ENCODE data around the gene PPP1R9A.

PPP1R9A gene

DNA sequence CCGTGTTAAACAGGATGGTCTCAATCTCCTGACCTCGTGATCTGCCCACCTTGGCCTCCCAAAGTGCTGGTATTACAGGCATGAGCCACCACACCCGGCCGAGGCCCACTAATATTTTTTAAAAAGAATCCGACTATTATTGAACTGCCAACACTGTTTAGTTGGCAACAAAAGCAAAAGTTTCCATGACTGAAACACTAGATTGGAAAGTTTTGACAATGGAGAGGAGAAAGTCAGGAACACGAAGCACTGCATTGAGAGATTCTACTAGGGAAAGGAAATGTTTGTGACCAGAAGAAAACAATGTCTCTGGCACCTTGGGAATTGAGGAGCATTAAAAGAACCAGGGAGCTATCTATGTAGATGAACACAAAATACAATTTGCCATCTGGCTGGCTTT is 13.7 kb upstream of the PPP1R9A start:
- Histone ChIP-seq H3K4me3 (ENCODE audit: low read length) (no peak overlapping the region), H3K27ac (ENCODE audit: low read length) (no peak overlapping the region), H3K9me3 (ENCODE audit: control insufficient read depth, low read depth, low read length) (no peaks in the 10 kb centered on the region), H3K9ac (ENCODE audit: low read length) (no peak overlapping the region), H3K36me3 (ENCODE audit: control insufficient read depth, low read depth, low read length) (no peaks in the 10 kb centered on the region), H3K27me3 (ENCODE audit: control insufficient read depth, insufficient read depth, low read length) (no peaks in the 10 kb centered on the region), H3K4me1 (ENCODE audit: control insufficient read depth, low read depth, low read length) (no peaks in the 10 kb centered on the region)

DNA sequence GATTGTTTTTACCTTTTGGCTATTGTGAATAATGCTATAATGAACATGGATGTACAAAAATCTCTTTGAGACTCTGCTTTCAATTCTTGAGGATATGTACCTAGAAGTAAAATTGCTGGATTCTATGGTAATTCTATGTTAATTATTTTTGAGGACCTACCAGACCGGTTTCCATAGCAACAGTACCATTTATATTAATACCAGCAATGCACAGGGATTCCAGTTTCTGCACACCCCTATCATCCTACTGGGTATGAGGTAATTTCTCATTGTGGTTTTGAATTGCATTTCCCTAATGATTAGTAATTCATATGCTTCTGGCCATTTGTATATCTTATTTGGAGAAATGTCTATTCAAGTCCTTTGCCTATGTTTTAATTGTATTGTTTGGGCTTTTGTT is 9.9 kb upstream of the PPP1R9A start:
- H3K4me1 ChIP-seq (ENCODE audit: control insufficient read depth, low read depth, low read length): no peaks in the 10 kb centered on the region
- H3K9ac ChIP-seq (ENCODE audit: low read length): no peak overlapping the region
- no peaks in the 10 kb centered on the region for H3K9me3 ChIP-seq (ENCODE audit: control insufficient read depth, low read depth, low read length)

DNA sequence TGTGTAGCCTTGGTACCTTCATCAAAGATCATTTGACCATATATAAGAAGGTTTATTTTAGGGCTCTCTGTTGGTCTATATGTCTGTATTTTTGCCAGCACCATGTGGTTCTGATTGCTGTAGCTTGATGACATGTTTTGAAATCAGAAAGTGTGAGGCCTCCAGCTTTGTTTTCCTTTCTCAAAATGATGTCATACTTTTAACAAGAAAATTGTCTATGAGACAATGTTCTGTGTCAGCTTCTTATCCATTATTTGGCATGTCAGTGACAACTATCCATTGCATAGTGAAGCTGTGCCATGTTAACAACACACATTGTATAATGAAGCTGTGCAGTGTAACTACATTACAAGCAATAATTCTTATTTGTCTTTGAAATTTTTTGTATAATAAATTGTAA is 9.1 kb upstream of the PPP1R9A start:
- Histone ChIP-seq H3K4me3 (ENCODE audit: low read length) (no peak overlapping the region), H3K4me1 (ENCODE audit: control insufficient read depth, low read depth, low read length) (no peaks in the 10 kb centered on the region), H3K36me3 (ENCODE audit: control insufficient read depth, low read depth, low read length) (no peaks in the 10 kb centered on the region), H3K27ac (ENCODE audit: low read length) (no peak overlapping the region), H3K9ac (ENCODE audit: low read length) (no peak overlapping the region), H3K27me3 (ENCODE audit: control insufficient read depth, insufficient read depth, low read length) (no peaks in the 10 kb centered on the region), H3K9me3 (ENCODE audit: control insufficient read depth, low read depth, low read length) (no peaks in the 10 kb centered on the region)

More for the DNA sequence above, 9.9 kb upstream of the PPP1R9A start:
- Histone ChIP-seq H3K4me3 (ENCODE audit: low read length) (no peak overlapping the region), H3K27me3 (ENCODE audit: control insufficient read depth, insufficient read depth, low read length) (no peaks in the 10 kb centered on the region), H3K27ac (ENCODE audit: low read length) (no peak overlapping the region), H3K36me3 (ENCODE audit: control insufficient read depth, low read depth, low read length) (no peaks in the 10 kb centered on the region)

DNA sequence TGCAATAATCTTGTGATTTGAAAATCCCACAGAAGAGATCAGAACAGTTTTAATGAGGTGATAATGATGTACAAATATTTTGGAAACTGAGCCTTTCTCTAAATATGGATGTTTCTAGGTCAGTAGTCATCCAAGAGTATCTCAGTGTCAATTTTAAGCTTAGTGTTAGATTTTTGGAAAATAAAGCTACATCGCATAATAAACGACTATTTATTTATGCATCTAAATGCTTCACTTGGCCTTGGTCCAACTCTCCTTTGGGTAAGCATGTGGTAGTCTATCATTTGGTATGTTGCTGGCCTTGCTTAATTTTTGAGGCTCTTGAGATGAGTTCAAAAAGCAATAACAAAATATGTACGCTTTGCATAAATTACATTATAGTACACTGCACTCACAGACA is 5.4 kb upstream of the PPP1R9A start:
- H3K27me3 ChIP-seq (ENCODE audit: control insufficient read depth, insufficient read depth, low read length): no peaks in the 10 kb centered on the region
- peaks cover 6% of the 10 kb centered on the region for H3K4me1 ChIP-seq (ENCODE audit: control insufficient read depth, low read depth, low read length)
- H3K9me3 ChIP-seq (ENCODE audit: control insufficient read depth, low read depth, low read length): no peaks in the 10 kb centered on the region
- no peaks in the 10 kb centered on the region for H3K36me3 ChIP-seq (ENCODE audit: control insufficient read depth, low read depth, low read length)
- no peak overlapping the region for H3K27ac ChIP-seq (ENCODE audit: low read length)
- H3K4me3 ChIP-seq (ENCODE audit: low read length): no peak overlapping the region
- H3K9ac ChIP-seq (ENCODE audit: low read length): no peak overlapping the region

DNA sequence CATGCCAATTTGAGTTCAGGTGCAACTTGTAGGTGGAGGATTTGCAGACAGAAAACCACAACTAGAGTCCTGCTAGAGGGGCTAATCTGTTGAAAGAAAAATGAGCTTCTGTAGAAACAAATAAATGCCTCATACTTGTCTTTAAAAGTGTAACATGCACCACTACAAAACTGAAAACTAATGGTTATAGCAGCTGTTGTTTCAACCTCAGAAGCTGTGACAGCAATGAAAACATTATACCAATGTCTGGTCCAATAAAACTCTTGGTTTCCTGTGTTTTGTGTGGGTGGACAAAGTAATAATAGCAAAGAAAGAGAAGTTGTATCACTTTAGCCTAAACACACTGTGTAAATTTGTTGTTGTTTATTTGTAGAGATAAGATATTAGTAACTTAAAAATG is 3.4 kb upstream of the PPP1R9A start:
- Histone ChIP-seq H3K9me3 (ENCODE audit: control insufficient read depth, low read depth, low read length) (no peaks in the 10 kb centered on the region), H3K4me1 (ENCODE audit: control insufficient read depth, low read depth, low read length) (peaks cover 10% of the 10 kb centered on the region), H3K9ac (ENCODE audit: low read length) (no peak overlapping the region), H3K4me3 (ENCODE audit: low read length) (no peak overlapping the region), H3K36me3 (ENCODE audit: control insufficient read depth, low read depth, low read length) (no peaks in the 10 kb centered on the region), H3K27ac (ENCODE audit: low read length) (no peak overlapping the region), H3K27me3 (ENCODE audit: control insufficient read depth, insufficient read depth, low read length) (no peaks in the 10 kb centered on the region)

DNA sequence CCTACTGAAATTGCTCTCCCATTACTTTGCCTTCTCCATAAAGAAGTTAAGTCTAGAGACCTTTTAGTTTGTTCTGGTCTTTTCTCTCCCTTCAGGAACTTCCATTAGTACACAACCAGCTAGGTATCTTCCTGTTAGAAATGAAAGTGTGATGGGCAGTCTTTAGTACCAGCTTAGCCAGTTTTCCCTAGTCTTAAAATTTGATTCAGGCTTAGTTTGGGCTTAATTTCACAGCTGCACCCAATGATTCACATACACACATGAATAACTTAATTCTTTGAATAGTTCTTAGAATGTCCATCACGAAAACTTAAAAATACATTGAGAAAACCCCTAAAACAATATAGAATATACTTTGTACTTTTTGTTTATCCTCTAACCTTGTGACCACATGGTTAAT is 2.4 kb upstream of the PPP1R9A start:
- no peak overlapping the region for H3K9ac ChIP-seq (ENCODE audit: low read length)
- no peak overlapping the region for H3K27ac ChIP-seq (ENCODE audit: low read length)
- peaks cover 20% of the 10 kb centered on the region for H3K4me1 ChIP-seq (ENCODE audit: control insufficient read depth, low read depth, low read length)
- no peaks in the 10 kb centered on the region for H3K36me3 ChIP-seq (ENCODE audit: control insufficient read depth, low read depth, low read length)
- no peaks in the 10 kb centered on the region for H3K9me3 ChIP-seq (ENCODE audit: control insufficient read depth, low read depth, low read length)
- H3K27me3 ChIP-seq (ENCODE audit: control insufficient read depth, insufficient read depth, low read length): no peaks in the 10 kb centered on the region
- H3K4me3 ChIP-seq (ENCODE audit: low read length): no peak overlapping the region

DNA sequence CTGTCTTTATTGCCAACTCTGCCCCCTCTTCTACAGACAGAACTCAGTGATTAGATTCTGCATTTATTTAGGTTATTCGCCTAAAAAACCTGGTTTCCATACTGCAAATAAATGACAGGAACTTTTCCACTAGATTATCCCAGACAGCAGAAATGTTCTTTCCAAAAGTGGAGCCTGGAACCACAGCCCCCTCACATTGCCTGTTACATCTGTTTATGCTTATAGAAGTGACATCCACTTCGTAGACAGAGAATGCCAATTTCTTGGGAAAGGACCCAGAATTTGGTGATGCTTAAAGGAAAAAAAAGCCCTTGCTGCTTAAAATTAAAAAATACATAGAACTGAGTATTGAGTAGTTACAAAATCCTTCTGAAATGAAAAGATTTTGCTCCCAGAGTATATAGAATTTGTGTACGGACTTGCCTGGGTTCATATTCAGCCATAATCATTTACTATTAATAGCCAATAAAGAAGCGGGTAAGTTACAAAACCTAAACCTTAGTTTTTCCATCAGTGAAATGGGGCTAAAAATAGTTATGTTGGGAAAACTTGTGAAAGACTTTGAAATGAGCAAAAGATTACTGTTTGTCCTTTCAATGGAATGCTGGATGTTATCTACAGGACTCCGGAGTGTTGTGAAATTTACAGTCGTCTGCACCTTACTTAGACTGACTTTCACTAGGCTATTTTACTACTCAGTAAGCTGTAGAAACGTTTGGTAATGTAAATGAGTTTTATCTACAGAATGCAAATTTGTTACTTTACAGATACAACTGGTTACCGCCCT is 1.1 kb upstream of the PPP1R9A start:
- H3K9me3 ChIP-seq (ENCODE audit: control insufficient read depth, low read depth, low read length): no peaks in the 10 kb centered on the region
- no peak overlapping the region for H3K4me3 ChIP-seq (ENCODE audit: low read length)
- H3K9ac ChIP-seq (ENCODE audit: low read length): no peak overlapping the region
- no peak overlapping the region for H3K27ac ChIP-seq (ENCODE audit: low read length)
- peaks cover 24% of the 10 kb centered on the region for H3K4me1 ChIP-seq (ENCODE audit: control insufficient read depth, low read depth, low read length)
- no peaks in the 10 kb centered on the region for H3K27me3 ChIP-seq (ENCODE audit: control insufficient read depth, insufficient read depth, low read length)
- H3K36me3 ChIP-seq (ENCODE audit: control insufficient read depth, low read depth, low read length): no peaks in the 10 kb centered on the region

DNA sequence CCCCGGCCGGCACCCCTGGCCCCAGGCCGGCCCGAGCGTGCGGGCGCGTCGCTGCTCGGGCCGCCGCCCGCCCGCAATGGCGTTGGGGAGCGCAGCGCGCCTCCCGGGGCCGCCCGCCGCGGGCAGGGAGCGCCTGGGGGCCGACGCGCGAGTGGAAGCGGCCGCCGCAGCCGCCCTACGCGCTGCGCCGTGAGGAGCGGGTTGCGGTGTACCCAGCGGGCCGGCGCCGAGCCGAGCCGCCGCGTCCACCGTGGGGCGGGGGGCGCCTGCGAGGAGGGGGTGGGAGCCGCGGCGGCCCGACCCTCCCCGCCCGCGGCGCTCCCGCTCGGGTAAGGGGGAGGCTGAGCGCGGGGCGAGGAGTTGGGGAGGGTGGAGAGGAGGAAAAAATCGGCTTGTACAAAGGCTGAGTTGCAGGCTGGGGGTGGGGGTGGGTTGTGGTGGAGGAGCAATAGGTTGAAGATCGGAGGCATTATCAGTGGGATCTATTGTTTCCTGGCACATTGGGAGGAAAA is 473 bp downstream of the PPP1R9A start:
- Histone ChIP-seq H3K27me3 (ENCODE audit: control insufficient read depth, insufficient read depth, low read length) (no peaks in the 10 kb centered on the region), H3K4me1 (ENCODE audit: control insufficient read depth, low read depth, low read length) (peaks cover 35% of the 10 kb centered on the region), H3K4me3 (ENCODE audit: low read length) (peak overlapping the region; percentile 80), H3K9ac (ENCODE audit: low read length) (peak overlapping the region; percentile 90), H3K9me3 (ENCODE audit: control insufficient read depth, low read depth, low read length) (no peaks in the 10 kb centered on the region), H3K27ac (ENCODE audit: low read length) (peak overlapping the region; percentile 50), H3K36me3 (ENCODE audit: control insufficient read depth, low read depth, low read length) (no peaks in the 10 kb centered on the region)

DNA sequence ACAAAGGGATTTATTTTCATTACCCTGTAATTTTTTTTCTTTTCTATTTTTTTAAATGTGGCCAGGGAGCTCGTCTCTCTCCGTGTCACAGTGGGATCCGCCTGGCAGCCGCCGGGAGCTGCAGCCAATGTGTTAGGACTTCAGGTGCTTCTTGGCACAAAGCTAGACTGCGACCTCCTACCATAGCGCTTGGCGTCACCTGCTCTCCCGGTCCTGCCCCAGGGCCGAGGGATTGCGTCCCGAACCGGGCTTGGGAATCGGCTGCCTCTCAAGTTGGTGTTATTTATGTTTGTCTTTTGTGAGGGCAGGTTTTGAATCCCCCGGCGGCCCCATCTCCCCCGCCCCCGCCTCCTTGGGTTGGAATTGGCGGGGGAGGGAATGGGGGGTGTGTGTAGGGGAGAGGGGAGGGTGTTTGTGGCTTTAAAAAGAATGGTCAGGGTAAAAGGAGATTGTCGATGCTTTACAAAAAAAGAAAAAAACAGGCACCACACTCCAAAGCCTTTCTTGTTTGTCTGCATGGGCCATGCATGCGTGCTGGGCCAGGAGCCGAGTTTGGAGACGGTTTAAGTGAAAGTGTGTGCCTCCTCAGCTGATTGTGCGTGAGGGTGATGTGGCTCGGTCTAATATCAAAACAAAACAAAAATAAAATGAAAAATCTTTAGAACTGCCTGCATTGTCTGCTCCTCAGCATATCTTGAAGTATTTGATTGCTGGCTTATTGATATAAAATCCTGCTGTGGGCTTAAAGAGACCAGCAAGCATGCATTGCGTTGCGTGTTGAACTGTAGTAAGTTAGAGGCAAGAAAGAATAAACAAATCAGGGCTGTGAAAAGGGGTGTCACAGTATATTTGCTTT is 1.2 kb downstream of the PPP1R9A start:
- peak overlapping the region; percentile 50 for H3K27ac ChIP-seq (ENCODE audit: low read length)
- peak overlapping the region; percentile 90 for H3K9ac ChIP-seq (ENCODE audit: low read length)
- H3K9me3 ChIP-seq (ENCODE audit: control insufficient read depth, low read depth, low read length): no peaks in the 10 kb centered on the region
- H3K27me3 ChIP-seq (ENCODE audit: control insufficient read depth, insufficient read depth, low read length): no peaks in the 10 kb centered on the region
- no peaks in the 10 kb centered on the region for H3K36me3 ChIP-seq (ENCODE audit: control insufficient read depth, low read depth, low read length)
- H3K4me3 ChIP-seq (ENCODE audit: low read length): peak overlapping the region; percentile 80
- peaks cover 42% of the 10 kb centered on the region for H3K4me1 ChIP-seq (ENCODE audit: control insufficient read depth, low read depth, low read length)

DNA sequence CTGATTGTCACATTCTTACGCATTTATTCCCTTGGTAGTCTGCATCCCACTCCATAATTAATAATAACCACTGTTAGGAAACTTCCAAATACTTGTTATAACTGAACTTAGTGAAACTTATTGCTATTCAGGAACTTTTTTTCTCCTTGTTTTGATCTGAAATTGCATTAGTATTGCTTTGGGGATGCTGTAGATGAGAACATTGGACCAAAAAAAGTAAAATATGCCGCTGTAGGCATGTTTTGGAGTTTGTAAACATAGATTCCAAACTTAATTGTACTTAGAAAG is 1.7 kb downstream of the PPP1R9A start:
- H3K27me3 ChIP-seq (ENCODE audit: control insufficient read depth, insufficient read depth, low read length): no peaks in the 10 kb centered on the region

DNA sequence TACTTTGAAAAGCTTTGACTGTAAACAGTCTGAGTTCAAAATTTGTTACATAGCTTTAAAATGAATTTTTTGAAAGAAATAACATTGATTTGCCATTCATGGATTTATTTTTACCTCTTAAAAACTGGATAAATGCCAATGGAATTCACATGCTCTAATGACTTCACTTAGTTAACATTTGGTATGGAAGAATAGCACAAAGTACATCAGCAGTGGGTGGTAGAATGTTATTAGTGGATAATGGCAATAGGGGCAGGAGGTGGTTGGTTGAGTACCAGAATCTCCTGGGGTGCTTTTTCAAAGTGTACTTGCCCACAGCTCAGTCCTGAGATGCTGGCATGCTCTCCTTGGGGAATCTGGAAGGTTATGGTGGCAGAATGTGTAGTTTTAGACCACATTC is 4.7 kb downstream of the PPP1R9A start:
- Histone ChIP-seq H3K27me3 (ENCODE audit: control insufficient read depth, insufficient read depth, low read length) (no peaks in the 10 kb centered on the region), H3K36me3 (ENCODE audit: control insufficient read depth, low read depth, low read length) (no peaks in the 10 kb centered on the region), H3K9me3 (ENCODE audit: control insufficient read depth, low read depth, low read length) (no peaks in the 10 kb centered on the region), H3K4me1 (ENCODE audit: control insufficient read depth, low read depth, low read length) (peaks cover 46% of the 10 kb centered on the region), H3K27ac (ENCODE audit: low read length) (no peak overlapping the region), H3K4me3 (ENCODE audit: low read length) (peak overlapping the region; percentile 25), H3K9ac (ENCODE audit: low read length) (no peak overlapping the region)

More for the DNA sequence above, 1.7 kb downstream of the PPP1R9A start:
- H3K27ac ChIP-seq (ENCODE audit: low read length): peak overlapping the region; percentile 50
- H3K4me3 ChIP-seq (ENCODE audit: low read length): peak overlapping the region; percentile 80
- H3K9me3 ChIP-seq (ENCODE audit: control insufficient read depth, low read depth, low read length): no peaks in the 10 kb centered on the region
- H3K36me3 ChIP-seq (ENCODE audit: control insufficient read depth, low read depth, low read length): no peaks in the 10 kb centered on the region
- peak overlapping the region; percentile 90 for H3K9ac ChIP-seq (ENCODE audit: low read length)
- peaks cover 45% of the 10 kb centered on the region for H3K4me1 ChIP-seq (ENCODE audit: control insufficient read depth, low read depth, low read length)

All from iPS-18a (cell line).